Measurements from ENCODE around the gene UPF3A.

UPF3A gene

GRCh38 chr13:114304346-114305034 lies 23.1 kb downstream of the UPF3A start:
- no peak for DNase-seq

GRCh38 chr13:114309086-114309485 lies 27.7 kb downstream of the UPF3A start:
- no peak for DNase-seq

DNA sequence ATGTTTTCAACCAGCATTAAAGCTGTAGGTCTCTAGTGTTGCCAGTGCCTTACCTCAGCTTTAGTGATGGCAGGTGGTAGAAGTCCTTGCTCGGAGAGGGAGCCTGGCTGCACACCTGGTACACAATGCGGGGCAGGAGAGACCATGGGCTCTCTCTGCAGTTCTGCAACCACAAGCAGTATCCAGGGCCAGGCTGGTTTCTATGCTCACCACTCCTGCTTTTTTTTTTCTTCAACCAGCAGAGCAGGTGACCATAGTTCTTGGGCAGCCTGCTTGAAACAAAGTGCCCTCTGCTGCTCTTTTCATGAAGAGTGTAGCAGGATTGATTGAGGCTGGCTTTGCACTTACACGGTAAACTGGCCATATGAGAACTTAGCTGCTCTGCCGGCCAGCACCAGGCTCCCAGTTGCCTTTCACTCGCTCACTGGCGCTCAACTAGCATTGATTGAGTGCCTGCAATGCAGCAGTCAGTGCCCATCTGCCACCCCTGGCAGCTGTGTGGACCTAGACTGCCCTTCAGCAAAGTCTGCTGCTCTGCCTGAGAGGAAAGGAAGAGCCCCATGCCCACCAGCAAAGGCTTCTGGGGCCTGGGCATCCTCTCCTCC lies 28.5 kb downstream of the UPF3A start:
- DNase-seq: peak; percentile 37 to 60

GRCh38 chr13:114310956-114311355 lies 29.6 kb downstream of the UPF3A start:
- DNase-seq: no peak

DNA sequence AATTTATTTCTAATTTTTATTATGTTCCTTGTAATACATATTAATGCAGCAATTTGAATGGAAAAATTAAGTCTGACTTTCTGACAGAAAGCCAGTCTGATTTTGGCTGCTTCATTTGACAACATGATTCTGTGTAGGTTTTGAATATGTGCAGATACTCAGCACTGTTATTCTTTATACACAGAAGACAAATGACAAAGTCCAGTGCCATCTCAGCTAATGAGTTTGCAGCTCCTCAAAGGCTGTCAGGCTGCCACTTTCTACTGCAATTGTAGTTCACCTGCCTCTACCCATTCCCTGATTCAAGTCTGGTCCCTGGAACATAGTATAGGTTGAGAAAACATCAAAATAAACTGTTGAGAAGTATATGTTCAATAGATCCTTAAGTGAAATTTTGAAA lies 30.0 kb downstream of the UPF3A start:
- DNase-seq: peak in 1 of 2 experiments; percentile 64

DNA sequence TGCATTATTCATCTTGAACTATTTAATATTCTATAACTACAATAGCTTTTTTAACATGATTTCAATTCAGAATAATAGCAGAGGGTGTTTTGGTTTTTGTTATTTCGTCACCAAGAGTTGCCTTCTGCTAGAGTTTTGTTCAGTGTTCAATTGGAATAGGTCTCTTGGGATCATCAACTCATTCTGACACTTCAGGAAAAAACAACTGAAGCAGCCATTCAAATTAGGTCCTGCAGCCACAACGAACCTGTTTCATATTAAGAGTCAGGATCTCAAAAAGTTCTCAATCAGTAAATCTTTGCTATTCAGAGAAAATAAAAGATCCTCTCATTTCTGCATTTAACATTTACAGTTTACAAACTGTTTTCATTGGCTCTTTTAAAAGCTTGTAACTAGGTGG lies 30.5 kb downstream of the UPF3A start:
- DNase-seq: peak; percentile 75 to 92

- DNase-seq: peak; percentile 12 to 31
Measured at GRCh38 chr13:114313061-114313860, 31.9 kb downstream of the UPF3A start.

DNA sequence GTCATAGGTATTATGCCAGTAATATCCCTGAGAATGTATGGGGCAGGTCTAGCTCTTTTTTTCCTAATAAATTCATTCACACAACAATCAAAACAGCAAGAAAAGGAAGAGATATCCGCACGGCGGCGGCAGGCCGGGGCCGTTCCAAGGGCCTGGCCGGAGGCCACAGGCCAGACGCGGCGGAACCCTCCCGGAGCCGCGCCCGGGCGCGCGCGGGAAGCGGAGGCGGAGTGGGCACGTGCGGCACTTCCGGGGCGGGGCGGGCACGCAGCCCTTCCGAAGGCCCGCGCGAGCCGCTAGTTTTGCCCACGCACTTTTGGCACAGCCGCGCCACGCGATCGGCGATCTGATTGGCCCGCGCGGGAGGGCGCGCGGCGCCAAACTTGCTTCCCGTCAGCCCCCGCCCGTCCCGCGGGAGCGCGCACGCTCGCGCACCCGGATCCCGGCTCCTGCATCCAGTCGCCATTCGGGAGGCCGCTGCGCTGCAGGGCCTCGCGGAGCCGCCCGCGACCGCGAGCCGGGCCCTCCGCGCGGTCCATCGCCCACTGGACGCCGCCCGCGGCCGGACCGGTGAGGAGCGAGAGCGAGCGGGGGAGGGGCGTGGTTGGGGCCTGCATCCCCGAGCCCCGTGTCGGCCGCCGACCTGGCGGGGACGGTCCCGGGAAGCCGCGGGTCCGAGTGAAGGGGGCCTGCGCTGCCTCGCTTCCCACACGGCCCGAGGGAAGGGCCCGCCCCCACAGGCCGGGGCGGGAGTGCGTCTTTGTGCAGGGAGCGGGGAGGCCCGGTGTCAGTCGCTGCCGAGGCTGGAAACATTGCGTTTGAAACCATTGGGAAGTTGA lies 32.9 kb downstream of the UPF3A start, which contains the start of gene CHAMP1:
TSS of gene CHAMP1 (plus strand) at position 430 of the 839 bp plus-strand sequence. CDS start 9,340 bp downstream, outside the sequence.
- DNase-seq: peak; percentile 90 to 99

- peak; percentile 37 to 40 for DNase-seq
Measured at GRCh38 chr13:114315074-114315785, 33.8 kb downstream of the UPF3A start.

DNA sequence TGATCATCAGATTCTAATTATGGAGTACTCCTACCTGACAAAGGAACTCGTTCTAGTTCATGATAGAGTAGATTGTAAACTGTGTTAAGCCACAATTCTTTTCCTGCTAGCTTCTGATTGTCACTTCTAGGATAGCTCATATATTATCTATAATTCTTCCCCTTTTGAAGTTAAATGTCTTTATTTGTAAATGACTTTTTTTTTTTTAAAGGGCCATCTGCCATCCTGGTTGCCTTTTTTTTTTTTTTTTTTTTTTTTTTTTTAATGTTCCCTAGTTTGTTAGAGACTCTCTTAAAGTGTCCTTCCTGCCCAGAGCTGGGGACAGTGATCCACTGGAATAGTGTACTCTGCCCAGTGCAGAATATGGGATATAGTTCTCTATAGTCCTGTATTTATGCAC lies 37.2 kb downstream of the UPF3A start:
- DNase-seq: no peak

DNA sequence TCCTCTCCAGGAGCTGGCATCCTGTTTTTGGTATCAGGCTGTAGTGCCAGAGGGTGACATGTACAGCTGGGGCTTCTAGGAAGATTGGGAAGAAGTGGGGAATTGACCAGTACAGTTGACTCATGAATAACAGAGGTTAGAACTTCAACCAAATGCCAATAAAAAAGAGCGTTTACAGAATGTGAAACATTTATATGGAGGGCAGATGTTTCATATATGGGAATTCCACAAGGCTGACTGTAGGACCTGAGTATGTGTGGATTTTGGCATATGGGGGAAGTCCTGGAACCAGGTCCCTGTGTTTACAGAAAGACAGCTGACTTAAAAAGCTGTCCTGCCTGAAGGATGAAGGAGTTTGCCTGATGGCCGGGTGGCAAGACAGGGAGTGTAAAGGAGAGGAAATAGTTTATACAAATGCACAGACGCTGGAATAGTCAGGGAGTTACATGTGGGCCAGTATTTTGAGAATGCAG lies 38.1 kb downstream of the UPF3A start:
- no peak for DNase-seq

GRCh38 chr13:114320065-114320464 lies 38.7 kb downstream of the UPF3A start:
- no peak for DNase-seq

DNA sequence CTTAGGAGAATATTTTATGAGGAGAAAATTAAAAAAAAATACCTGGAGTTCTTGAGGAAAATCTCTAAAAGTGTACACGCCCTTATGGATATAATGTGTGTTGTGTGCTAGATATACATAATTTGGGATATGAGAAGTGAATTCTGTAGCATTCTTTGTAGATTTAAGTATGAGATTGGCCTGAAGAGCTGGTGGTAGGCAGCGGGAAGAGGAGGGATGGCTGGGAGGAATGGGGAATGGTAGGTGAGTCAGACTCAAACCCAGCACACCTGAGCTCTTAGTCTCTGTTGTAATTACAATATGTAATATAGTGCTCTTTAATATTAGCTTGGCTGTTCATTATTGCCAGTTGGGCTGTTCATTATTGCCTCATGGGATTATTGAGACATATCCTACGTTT lies 39.9 kb downstream of the UPF3A start:
- DNase-seq: no peak

DNA sequence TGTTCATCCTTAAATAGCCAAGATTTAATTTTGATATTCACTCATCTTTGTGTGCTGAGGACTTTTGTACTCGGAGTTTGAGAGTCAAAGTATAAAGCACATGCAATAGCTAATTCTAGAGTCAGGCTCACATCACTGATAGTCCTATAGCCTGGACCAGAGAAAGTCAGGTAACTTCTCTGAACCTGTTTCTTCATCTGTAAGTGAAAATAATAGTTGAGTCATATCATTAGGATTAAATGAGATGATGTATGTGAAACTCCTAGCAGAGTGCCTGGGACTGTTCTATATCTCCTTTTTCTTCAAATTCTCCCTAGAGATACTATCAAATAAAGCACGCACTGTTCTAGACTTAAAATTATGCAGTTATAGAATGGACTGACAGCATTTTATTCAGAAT lies 41.9 kb downstream of the UPF3A start:
- no peak for DNase-seq

GRCh38 chr13:114324334-114324733 lies 42.9 kb downstream of the UPF3A start:
- DNase-seq: no peak

- no peak for DNase-seq
Measured at GRCh38 chr13:114325729-114326128, 44.3 kb downstream of the UPF3A start.

DNA sequence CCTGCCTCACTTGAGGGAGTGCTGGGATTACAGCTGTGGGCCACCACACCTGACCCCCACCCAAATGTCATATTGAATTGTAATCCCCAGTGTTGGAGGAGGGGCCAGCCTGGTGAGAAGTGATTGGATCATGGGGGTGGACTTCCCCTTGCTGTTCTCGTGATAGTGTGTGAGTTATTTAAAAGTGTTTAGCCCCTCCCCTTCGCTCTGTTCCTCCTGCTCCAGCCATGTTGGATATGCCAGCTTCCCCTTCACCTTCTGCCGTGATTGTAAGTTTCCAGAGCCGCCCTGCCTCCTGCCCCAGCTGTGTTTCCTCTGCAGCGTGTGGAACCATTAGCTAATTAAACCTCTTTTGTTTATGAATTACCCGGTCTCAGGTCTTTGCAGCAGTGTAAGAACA lies 46.6 kb downstream of the UPF3A start:
- no peak for DNase-seq

DNA sequence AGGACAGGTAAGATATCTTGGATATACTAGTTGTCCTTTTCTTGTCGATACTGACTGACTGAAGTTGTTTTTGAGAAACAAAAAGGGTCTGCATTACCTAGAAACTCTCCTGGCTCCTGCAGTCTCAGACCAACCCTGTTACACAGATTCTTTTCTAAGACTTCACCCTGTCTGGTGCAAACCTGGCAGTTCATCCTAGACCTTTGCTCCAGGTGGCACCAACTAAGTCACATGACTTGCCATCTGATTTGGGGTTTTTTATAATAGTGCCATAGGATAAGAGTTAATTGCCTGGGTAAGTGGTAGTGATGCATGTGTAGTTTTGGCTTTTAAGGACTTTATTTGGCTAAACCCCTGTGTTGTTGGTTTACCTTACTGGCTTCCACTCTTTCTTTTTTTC lies 47.2 kb downstream of the UPF3A start:
- no peak for DNase-seq

GRCh38 chr13:114330086-114330485 lies 48.7 kb downstream of the UPF3A start:
- no peak for DNase-seq

DNA sequence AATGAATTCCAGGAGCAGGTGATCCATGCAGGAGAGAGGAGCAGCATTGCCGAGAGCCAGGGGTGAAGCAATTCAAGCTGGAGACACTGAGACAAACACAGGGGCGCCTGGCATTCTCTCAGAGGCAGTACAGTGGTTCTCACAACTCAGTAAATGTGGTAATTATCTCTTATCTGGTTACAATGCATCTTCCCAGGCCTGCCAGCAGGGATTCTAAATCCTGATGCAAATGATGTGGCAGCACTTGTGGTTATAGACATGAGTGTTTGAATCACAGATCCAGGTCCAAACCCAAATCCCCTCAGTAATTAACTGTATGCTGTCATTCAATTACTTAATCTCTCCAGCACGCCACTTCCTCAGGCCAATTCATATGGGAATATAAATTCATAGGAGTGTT lies 52.5 kb downstream of the UPF3A start:
- peak; percentile 45 to 65 for DNase-seq

DNA sequence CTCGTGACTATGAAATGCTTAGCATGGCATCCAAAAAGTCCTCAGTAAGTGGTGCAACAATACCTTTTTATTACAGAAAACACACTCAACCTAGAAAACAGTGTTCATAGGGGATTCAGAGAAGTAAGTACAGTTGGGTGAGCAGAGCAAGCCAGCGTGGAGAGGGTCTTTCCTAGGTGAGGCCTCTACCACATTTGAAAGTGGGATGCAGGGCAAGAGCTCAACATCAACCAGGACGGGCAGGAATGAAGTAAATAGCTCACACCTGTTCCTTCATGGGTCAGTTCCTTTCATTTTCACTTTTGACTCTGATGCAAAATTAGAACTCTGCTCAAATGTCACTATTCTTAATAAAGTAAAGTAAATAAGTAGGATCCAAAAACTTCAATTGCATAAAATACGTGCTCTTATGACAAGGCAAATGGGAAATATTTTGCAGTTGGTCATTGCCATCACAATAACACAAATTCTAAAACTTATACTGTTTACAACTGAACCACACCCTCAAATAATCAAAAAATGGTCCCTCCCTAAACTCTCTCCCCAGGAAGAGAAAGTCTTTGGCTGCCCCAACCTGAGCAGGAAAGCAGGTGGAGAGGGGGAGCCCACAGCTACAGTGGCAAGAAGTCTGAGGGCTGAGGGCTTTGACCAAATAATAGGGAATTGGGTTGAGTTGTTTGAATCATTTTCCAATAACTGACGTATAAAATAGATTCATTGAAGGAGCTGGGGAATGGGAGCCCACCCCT lies 53.1 kb downstream of the UPF3A start:
- no peak for DNase-seq

Data from NCI-H526 (cell line).